Motor neuron (in vitro differentiated cells): ENCODE data around the gene AADAT. TPM values are rescaled to one million over a fixed set of nuclear protein-coding genes. Genes with fewer than 3 reads are reported as not detected.
"Not testable (repeated sequence)": the region's sequence is repeated elsewhere in the genome, so short reads cannot be mapped to it uniquely, and the experiment has no call there.

Experiments used
- ATAC-seq, 8 experiments: fragments of 200-7000 bp; cut with Tn5 transposase; replicated peaks in 6 of 8; 2 replicates each; pipeline ENCODE4 v1.8.0; 2021; ENCODE audit warnings: mild to moderate bottlenecking in 8 of 8, moderate library complexity in 8 of 8
- H3K27ac ChIP-seq, 2 donors: fragments of 250-450 bp; sonication (Bioruptor Pico); 2 replicates each; pipeline ENCODE4 v1.9.0; 2021; ENCODE audit warnings: antibody characterized with exemption in 2 of 2, mild to moderate bottlenecking in 2 of 2, moderate library complexity in 1 of 2
- H3K4me1 ChIP-seq, 2 donors: fragments of 250-450 bp; sonication (Bioruptor Pico); replicated peaks in 1 of 2; 2 replicates each; pipeline ENCODE4 v1.6.1; 2021; ENCODE audit warnings: antibody characterized with exemption in 2 of 2, mild to moderate bottlenecking in 2 of 2, moderate library complexity in 1 of 2
- H3K4me3 ChIP-seq, 5 donors: fragments of 250-450 bp; sonication (Bioruptor Pico); 2 replicates each; pipeline ENCODE4 v1.9.0; 2021; ENCODE audit warnings: antibody characterized with exemption in 5 of 5, mild to moderate bottlenecking in 5 of 5, moderate library complexity in 4 of 5
- WGBS, 10 experiments: fragments of 450-650 bp; shearing (Covaris generic); methylation state at CpG; one replicate each; pipeline ENCODE4 v1.0.0; 2022; 5-methylcytosine and 5-hydroxymethylcytosine counted together
- in situ Hi-C, 9 experiments: fragments of 400-800 bp; cut with MboI; loops; one replicate each; pipeline ENCODE4 v1.15.0; 2021; ENCODE audit warnings: low sequenced_read_pairs in 9 of 9, low pct_unique_long_range_greater_than_20kb in 2 of 9; ENCODE audit not compliant: unreplicated experiment in 9 of 9
- total RNA-seq, 8 experiments: library from RNA; unstranded; fragments of 300-600 nt; gene quantifications; 2 replicates each; pipeline versions ENCODE4 v1.2.3 to v1.2.4, GENCODE V29; 2022

The AADAT gene
- 10 to 100 TPM in 6 of 8 experiments, 1 to 10 TPM in 2; 4.6 to 25.3 (median 12.1) TPM for total RNA-seq

DNA sequence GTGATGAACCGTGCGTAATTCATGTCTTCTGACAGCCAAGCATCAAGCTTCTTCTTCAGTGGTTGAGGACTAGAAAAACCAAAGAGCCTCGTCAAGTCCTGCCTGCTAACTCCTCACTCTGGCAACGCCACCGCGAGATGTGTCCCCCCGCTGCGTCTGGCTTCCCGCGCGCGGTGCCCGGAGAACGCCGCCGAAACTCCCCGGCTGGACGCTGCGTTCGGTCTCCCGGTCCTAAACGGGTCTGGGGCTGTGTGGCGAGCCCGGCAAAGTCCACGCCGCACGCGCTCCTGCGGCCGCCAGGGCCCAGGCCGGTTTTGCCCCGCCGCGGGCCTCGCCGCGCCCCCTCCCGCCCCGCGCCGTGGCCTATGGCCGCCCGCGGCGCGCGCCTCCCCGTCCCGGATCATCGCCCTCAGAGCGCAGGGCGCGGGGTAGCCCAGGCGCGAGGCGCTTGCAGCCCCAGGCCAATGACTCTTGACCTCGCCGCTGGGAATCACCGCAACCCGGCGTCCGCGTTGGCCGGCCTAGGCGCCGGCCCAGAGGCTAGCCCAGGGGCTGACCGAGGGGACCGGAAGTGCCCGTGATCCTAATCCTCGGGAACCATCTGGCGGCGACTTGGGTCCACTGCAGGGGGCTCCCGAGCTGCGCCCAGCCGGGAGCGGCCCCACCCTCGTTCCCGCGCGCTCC is at the start of gene AADAT:
AADAT (minus strand) TSS at position 289 of the 684 bp plus-strand sequence; CDS start at position 23, 266 bp downstream.
- peak; percentile 85 to 93 (median 92) for ATAC-seq
- Histone ChIP-seq H3K27ac (peak within 1 kb of the TSS; percentile 52 to 78), H3K4me1 (peaks cover 10 to 17% of the 10 kb centered on the region in 2 donors), H3K4me3 (peak within 1 kb of the TSS; percentile 46 to 82 (median 58))
- 0% methylated on average over 1 to 2 of the region's 80 CpGs; no CpG with 5 or more reads in 7 of the 10 experiments for WGBS, 10 experiments
- in situ Hi-C loops: loop anchor here in 1 of 9 experiments (25.0 kb wide), 1 partner anchor 453 kb away; no protein-coding TSS in a partner anchor

DNA sequence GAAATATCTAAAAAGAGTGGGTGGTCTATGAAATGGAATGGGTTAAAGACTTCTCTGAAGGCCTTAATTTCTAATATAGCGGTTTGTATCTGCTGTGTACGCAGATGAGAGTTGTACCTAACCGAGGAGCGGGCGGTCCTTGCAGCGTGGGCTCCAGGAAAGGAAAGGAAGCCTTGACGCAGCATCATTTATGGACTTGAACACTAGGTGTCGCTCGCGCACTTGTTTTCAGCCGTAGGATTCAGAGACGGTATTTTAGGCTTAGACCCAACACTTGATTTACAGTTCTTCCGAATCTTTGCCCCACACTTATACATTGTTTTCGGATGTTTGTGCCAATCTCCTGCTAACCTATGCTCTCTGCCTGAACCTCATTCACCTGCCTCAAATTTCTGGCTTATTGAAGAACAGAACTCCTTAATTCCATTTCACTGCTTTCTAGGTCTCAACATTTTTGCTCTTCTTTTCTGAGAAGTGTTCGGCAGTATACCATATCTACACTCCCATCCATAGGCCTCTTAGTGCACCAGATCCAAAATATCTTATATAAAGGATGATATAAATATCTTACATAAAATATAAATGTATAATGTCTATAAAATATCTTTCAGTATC is 48.9 kb upstream of the AADAT start:
- 0 to 20% (median 3%) methylated on average over 1 to 13 of the region's 15 CpGs for WGBS, 10 experiments
- ATAC-seq: peak; percentile 61 to 97 (median 78)
- in situ Hi-C loops: loop anchor here in 1 of 9 experiments (10.0 kb wide), 1 partner anchor 116 kb away; no protein-coding TSS in a partner anchor
- Histone ChIP-seq H3K27ac (no peak overlapping the region), H3K4me1 (no peaks in the 10 kb centered on the region), H3K4me3 (no peak overlapping the region)

GRCh38 chr4:170137927-170138326 is 48.2 kb upstream of the AADAT start:
- 0 to 83% (median 68%) methylated on average over 1 to 3 of the region's 3 CpGs; no CpG with 5 or more reads in 3 of the 10 experiments for WGBS, 10 experiments
- Histone ChIP-seq H3K4me1 (no peaks in the 10 kb centered on the region), H3K4me3 (no peak overlapping the region), H3K27ac (no peak overlapping the region)
- in situ Hi-C loops: loop anchor here in 1 of 9 experiments (10.0 kb wide), 1 partner anchor 117 kb away; no protein-coding TSS in a partner anchor
- ATAC-seq: peak in 1 of 8 experiments; percentile 55

DNA sequence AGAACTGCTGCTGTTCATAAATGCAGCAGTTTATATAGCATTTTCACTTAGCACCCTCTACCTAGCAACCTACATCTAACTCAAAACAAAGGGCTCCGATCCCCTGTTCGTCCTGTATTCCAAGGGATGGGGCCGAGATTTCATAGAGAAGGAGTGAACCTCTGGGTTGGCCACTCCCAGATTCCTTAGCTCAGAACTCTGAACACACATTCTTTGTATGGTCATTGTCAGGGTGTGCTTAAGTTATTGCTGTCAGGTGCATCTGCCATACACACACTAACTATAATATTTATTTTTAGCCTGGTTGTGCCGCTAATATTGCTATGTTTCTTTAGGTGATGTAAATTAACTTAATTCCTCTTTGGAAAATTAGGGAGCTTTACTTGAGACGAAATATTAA is 47.7 kb upstream of the AADAT start:
- Histone ChIP-seq H3K4me1 (no peaks in the 10 kb centered on the region), H3K4me3 (no peak overlapping the region), H3K27ac (no peak overlapping the region)
- ATAC-seq: no peak
- 7 to 90% (median 67%) methylated on average over 1 to 5 of the region's 5 CpGs; no CpG with 5 or more reads in 1 of the 10 experiments for WGBS, 10 experiments
- in situ Hi-C loops: loop anchor here in 1 of 9 experiments (10.0 kb wide), 1 partner anchor 117 kb away; no protein-coding TSS in a partner anchor

DNA sequence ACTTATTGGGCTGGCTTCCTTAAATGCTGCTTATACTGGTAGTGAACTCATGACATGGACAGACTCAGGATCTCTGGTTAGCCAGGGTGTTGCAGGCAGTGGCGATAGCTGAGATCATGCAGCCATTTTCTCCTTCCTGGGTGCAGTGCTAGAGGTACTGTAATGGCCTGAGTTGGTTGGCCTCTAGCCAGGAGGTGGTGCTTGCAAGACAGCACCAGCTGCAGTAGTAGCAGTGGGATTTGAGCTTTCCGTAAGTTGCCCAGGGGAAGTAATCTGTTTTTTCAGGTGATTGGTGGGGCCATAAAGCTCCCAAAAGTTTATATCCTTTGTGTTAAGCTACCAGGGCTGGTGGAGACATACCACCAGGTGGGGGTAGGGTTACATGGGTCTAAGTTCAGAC is 45.1 kb upstream of the AADAT start:
- WGBS, 10 experiments: 80 to 100% (median 90%) methylated on average over 1 of the region's 2 CpGs; no CpG with 5 or more reads in 6 of the 10 experiments
- Histone ChIP-seq H3K4me3 (no peak overlapping the region), H3K4me1 (no peaks in the 10 kb centered on the region), H3K27ac (no peak overlapping the region)
- in situ Hi-C loops: loop anchor here in 1 of 9 experiments (10.0 kb wide), 1 partner anchor 120 kb away; no protein-coding TSS in a partner anchor
- ATAC-seq: no peak

GRCh38 chr4:170128219-170128804 is 38.6 kb upstream of the AADAT start:
- no peaks in the 10 kb centered on the region for H3K4me1 ChIP-seq
- WGBS, 10 experiments: 17 to 100% (median 72%) methylated on average over 1 to 9 of the region's 9 CpGs
- no peak overlapping the region for H3K4me3 ChIP-seq
- in situ Hi-C loops: no loop called here
- H3K27ac ChIP-seq: no peak overlapping the region
- ATAC-seq: no peak

DNA sequence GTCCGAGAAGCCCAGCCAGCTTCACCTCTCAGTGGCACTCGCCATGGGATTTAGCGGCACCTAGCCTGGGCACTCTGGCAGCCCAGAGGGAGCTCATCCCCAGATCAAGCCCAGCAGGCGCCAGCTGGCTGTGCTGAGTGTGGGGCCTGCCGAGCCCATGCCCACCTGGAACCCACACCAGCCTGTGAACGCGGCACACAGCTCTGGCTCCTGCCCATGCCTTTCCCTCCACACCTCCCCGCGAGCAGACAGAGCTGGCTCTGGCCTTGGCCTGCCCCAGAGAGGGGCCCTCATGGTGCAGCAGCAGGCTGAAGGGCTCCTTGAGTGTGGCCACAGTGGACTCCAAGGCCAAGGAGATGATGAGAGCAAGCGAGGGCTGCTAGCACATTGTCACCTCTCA is 38.0 kb upstream of the AADAT start:
- H3K4me1 ChIP-seq: no peaks in the 10 kb centered on the region
- no peak overlapping the region for H3K27ac ChIP-seq
- no peak for ATAC-seq
- H3K4me3 ChIP-seq: no peak overlapping the region
- in situ Hi-C loops: no loop called here
- 40 to 100% (median 77%) methylated on average over 1 to 8 of the region's 10 CpGs; no CpG with 5 or more reads in 4 of the 10 experiments for WGBS, 10 experiments

GRCh38 chr4:170124406-170124805 is 34.6 kb upstream of the AADAT start:
- no peak for ATAC-seq

DNA sequence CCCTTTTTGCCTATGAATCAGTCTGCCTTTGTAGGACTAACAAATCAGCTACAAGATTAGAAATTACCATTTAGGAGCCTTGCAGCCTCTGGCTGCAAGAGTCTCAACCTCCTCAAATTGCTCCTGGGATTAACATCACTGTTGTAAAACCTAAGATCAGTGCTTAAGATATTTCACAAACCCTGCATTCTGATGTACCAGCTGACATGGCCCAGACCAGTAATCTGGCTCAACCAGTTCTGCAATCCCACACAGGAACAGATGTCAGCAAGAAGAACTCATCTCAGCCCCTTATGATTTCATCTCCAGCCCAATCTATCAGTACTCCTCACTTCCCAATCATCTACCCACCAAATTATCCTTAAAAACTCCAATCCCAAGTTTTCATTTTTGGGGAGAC is 32.5 kb upstream of the AADAT start:
- in situ Hi-C loops: no loop called here
- Histone ChIP-seq H3K27ac (no peak overlapping the region), H3K4me3 (no peak overlapping the region), H3K4me1 (no peaks in the 10 kb centered on the region)
- ATAC-seq: peak in 1 of 8 experiments; percentile 20

More at GRCh38 chr4:170124406-170124805, 34.6 kb upstream of the AADAT start:
- H3K4me1 ChIP-seq: no peaks in the 10 kb centered on the region
- in situ Hi-C loops: no loop called here
- no peak overlapping the region for H3K27ac ChIP-seq
- H3K4me3 ChIP-seq: no peak overlapping the region

- in situ Hi-C loops: no loop called here
- no peak for ATAC-seq
- H3K27ac ChIP-seq: no peak overlapping the region
- 60 to 99% (median 88%) methylated on average over 1 to 4 of the region's 4 CpGs for WGBS, 10 experiments
- H3K4me1 ChIP-seq: peaks cover 11 to 16% of the 10 kb centered on the region in 2 donors
- no peak overlapping the region for H3K4me3 ChIP-seq
Observed at GRCh38 chr4:170114636-170115035, 24.9 kb upstream of the AADAT start.

- WGBS, 10 experiments: 44 to 100% (median 89%) methylated on average over 1 of the region's 1 CpG; no CpG with 5 or more reads in 7 of the 10 experiments
- H3K4me3 ChIP-seq, in situ Hi-C loops, ATAC-seq, H3K27ac ChIP-seq: not testable (repeated sequence)
- H3K4me1 ChIP-seq: peaks cover 11 to 20% of the 10 kb centered on the region in 2 donors
Observed at GRCh38 chr4:170114183-170114582, 24.4 kb upstream of the AADAT start.

DNA sequence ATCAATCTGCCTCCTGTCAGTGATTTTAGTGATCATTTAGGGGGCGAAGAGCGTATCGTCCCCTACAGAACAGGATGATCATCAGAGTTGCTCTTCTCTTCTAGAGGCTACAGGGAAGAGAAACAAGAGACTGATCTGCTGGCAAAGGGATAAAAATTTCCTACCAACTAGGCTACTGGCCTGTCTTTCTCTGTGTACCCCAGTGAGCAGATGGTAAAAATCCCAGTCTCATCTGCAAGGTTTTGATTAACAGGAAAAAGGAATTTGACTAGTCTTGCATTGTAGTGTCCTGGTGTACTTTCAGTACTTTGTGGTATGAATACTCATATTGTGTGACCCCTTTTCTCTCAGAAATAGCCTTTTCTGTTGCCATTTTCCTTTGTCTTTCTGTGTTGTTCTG is 21.8 kb upstream of the AADAT start:
- Histone ChIP-seq H3K4me1 (peaks cover 11 to 23% of the 10 kb centered on the region in 2 donors), H3K27ac (no peak overlapping the region), H3K4me3 (no peak overlapping the region)
- no peak for ATAC-seq
- WGBS, 10 experiments: 79 to 100% (median 98%) methylated on average over 1 to 3 of the region's 3 CpGs; no CpG with 5 or more reads in 2 of the 10 experiments
- in situ Hi-C loops: no loop called here

GRCh38 chr4:170111085-170111484 is 21.3 kb upstream of the AADAT start:
- no peak overlapping the region for H3K27ac ChIP-seq
- in situ Hi-C loops: no loop called here
- peaks cover 11 to 23% of the 10 kb centered on the region in 2 donors for H3K4me1 ChIP-seq
- WGBS, 10 experiments: 50 to 100% (median 100%) methylated on average over 1 to 2 of the region's 2 CpGs; no CpG with 5 or more reads in 1 of the 10 experiments
- no peak overlapping the region for H3K4me3 ChIP-seq
- no peak for ATAC-seq
